Dermis microvascular lymphatic vessel endothelial cell (primary cell): ENCODE measurements around the gene EPN3. TPM values are rescaled to one million over a fixed set of nuclear protein-coding genes. Genes with fewer than 3 reads are reported as not detected.

Source experiments
- DNase-seq, 2 donors: peaks; one replicate each; pipeline versions ENCODE4 v3.0.0 to v3.0.0-alpha.2; 2010; ENCODE audit warnings: low read depth in 2 of 2
- total RNA-seq: library from RNA; depleted of rRNA; stranded (reverse); fragments of >200 nt; gene quantifications from 2 replicates; pipeline ENCODE4 v1.2.1, GENCODE V29; 2014

The EPN3 gene
- total RNA-seq = 0.13 TPM in 1 of 2 replicates, not detected in the other

DNA sequence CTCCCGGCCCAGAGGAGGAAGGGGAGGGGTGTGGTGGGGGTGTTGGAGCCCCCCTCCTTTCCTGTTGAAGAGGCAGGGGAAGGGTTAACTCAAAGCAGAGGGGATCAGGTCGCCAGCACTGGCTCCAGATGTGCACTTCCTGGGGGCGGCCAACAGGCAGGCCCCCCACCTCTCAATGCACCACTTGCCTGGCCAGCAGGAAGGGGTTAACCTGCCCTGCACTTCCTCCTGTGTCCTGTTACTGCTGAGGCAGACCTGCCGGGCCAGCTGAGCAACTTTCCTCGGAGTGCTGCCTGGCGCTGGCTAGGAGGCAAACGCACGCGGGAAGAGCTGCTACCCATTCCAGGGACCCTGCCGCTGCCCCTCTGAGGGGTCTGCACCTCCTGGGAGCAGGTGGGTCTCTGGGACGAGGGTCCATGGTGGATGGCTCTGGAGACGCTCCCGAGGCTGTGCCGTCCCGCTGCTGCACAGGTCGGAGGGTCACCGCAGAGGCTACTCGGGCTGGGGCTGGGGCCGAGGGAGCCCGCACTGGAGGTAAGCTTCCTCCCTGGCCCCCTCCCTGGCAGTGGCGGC, at the start of gene EPN3:
EPN3 (plus strand) TSS at position 284 of the 573 bp plus-strand sequence. CDS start 3,822 bp downstream, outside the sequence.
- DNase-seq = no peak

DNA sequence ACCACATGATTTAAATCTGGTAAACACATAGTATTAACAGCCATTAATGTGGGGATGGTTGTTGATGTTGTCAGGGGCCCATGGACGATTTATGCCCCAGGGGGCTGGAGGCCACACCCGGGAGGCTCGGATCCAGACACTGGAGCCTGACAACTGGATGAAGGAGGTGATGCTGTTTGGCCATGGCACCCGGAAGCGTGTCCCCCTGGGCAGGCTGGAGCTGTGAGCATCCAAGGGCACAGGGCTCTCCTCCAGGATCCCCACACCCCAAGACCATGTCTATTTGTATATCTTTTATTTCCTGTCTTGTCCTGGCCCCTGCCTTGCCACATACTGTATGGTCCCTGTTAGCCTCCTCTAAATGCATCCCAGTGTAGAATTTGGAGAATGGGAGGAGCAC, 49.3 kb upstream of the EPN3 start:
- no peak for DNase-seq

DNA sequence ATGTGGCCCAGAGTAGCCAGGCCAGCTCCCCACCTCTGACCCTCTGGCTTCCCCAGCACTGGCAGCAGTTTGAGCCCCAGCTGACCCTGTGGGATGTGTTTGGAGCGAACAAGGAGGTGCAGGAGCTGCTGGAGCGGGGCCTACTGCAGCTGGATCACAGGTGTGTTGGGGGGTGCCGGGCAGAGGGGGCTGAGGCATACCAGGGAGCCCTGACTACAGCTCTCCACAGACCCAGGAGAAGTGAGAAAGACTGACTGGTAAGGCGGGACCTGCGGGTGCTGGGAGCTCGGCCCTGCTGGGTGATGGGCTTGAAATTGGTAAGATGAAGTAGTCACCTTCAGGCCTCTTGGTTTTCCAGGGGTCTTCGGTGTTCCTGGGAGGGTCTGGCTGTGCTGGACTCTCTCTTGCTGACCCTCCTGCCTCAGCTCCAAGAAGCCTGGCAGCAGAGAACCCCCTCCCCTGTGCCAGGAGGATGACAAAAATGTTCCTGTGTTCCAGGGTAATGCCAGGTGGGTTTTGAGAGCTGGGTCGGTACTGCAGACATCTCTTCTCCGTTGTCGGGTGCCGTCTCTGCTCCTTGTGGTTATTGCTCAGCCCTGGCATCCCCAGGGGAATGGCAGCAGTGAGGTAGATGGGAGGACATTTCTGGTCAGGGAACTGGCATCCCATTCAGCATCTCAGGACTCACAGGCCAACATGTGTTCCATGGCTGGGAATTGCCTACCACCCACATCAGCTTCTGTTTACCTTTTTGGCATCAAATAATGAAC, 48.0 kb upstream of the EPN3 start:
- no peak for DNase-seq

DNA sequence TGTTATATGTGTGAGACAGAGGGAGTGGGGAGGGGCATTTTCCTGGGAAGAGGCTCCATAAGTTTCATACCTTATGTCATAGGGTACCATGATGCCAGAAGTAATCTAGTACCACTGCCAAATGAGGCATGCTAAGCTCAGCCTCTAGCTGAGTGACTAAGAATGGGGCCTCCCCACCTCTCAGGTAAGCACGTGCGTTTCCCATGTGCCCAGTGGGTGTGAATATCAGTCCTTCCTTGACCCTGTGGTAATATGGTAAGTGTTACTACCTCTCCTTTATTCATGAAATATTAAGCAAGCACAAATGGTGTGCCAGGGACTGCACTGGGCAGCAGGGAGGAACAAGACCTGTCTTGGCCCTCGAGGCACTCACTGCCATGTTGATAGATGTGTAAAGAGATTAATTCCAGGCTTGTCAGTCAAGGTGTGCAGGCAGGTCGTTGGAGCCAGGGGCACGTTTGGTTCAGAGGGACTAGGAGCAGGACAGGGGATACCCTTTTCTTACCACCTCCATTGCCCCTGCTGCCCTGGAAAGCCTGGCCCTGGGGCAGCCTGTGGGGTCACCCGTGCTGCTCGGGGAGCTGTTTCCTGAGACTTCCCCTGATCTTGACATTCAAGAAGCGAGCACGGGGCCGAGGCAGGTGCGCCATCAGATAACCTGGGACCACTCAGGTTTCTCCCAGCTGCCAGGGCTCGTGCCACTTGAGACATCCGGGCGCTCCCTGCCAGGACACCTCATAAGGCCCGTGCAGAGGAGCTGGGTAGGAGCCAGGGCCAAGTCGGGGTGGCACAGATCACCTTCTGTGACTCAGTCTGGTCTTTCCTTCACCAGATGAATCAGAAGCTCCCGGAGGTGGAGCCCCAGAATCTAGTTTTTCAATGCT, 45.1 kb upstream of the EPN3 start:
- DNase-seq = no peak

DNA sequence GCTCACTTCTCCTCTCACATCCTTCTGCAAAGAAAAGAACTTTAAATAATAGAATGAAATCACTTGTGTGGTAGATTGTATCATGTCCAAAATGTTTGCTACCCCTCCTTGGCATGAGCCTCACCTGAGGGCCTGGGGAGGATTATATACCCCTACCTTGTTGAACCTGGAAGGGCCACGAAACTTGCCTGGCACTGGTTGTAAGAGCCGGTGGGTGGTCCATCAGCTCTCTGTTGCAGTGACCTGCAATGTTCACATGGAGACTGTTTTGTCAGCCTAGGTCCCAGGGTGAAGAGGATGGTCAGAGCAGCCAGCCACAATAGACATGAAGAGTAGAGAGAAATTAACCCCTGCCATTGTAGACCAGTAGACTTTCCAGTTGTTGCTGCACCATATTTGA, 43.7 kb upstream of the EPN3 start:
- DNase-seq = no peak

DNA sequence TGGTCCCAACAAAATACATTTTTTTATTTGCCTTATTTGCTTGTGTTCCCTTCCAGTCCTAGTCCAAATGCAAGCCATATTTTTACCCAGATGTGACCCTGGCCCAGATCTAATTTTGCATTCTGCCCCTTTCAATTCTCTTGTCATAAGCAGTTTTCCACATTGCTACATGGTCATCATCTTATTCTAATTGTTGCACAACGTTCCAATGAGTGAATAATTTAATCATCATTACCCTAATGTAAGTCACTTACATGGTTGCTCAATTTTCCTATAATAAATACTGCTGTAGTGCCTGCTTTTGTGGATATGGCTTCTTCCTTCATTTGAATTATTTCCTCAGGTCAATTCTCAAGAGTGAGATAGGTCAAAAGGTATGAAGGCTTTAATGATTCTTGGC, 41.0 kb upstream of the EPN3 start:
- no peak for DNase-seq

DNA sequence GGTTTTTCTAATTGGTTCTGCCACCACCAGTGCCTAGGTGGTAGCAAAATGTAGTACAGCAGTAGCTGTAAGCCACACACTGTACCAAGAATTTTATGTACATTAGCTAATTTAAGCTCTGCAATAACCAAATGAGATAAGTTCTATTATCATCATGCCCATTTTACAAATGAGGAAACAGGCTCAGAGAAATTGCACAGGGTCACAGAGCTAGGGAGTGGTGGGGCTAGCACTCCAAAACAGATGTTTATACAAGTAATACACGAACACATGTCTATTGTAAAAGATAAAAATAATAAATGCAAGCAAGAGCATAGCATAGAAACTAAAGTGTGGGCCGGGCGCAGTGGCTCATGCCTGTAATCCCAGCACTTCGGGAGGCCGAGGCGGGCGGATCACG, 40.3 kb upstream of the EPN3 start:
- DNase-seq = no peak

DNA sequence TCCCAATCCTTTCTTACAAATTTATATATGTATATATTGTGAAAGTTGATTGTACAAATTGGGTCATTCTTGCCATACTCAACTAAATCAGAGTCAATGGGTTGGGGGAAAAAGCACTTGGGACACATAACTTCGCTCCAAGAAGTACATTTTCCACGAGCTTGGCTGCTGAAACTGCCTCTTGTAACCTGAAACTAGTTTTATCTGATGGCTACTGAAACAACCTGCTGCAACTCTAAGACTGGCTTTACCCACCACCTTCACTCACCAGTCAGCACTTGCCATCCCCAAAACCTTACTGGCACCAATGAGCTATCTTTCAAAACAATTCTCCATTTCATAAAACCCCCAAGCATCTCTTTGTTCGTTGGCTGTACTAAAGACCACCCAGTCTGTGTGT, 38.8 kb upstream of the EPN3 start:
- DNase-seq = no peak

DNA sequence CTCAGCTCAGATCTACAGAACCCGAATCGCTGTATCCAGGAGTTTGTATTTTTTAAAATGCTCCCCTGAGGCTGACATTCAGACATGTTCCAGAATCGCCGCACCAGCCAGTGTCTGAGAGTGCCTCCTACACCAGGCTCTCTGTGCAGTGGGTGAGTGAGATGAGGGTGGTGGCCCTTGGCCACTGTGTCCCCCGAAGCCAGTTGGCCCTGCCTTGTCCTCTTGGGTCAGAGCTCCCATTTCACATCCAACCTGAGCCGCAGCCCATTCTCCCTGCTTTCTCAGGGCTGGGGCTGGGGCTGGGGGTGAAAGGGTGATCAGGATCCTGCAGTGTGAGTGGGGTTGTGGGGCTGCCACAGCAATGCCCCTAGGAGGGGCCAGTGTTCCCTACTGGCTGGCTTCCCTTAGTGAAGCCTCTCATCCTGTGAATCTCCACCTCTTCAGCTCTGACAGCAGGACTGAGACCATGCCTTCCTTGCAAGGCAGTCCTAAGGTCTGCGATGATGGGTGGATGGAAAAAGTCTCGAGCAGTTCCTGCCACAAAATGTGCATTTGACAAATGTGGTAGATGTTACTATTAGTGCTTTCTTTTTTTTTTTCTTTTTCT, 37.2 kb upstream of the EPN3 start:
- DNase-seq = no peak

DNA sequence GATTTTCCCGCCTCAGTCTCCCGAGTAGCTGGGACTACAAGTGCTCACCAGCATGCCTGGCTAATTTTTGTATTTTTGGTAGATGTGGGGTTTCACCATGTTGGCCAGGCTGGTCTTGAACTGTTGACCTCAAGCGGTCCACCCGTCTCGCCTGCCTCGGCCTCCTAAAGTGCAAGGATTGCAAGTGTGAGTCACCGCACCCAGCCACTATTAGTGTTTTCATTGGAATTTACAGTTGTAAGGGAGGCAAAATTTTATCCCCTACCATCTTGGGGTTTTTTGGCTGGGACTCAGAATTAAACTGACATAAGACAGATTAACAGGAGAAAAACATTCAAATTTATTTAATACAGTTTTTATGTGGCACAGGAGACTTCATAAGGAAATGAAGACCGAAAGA, 36.6 kb upstream of the EPN3 start:
- DNase-seq = no peak

DNA sequence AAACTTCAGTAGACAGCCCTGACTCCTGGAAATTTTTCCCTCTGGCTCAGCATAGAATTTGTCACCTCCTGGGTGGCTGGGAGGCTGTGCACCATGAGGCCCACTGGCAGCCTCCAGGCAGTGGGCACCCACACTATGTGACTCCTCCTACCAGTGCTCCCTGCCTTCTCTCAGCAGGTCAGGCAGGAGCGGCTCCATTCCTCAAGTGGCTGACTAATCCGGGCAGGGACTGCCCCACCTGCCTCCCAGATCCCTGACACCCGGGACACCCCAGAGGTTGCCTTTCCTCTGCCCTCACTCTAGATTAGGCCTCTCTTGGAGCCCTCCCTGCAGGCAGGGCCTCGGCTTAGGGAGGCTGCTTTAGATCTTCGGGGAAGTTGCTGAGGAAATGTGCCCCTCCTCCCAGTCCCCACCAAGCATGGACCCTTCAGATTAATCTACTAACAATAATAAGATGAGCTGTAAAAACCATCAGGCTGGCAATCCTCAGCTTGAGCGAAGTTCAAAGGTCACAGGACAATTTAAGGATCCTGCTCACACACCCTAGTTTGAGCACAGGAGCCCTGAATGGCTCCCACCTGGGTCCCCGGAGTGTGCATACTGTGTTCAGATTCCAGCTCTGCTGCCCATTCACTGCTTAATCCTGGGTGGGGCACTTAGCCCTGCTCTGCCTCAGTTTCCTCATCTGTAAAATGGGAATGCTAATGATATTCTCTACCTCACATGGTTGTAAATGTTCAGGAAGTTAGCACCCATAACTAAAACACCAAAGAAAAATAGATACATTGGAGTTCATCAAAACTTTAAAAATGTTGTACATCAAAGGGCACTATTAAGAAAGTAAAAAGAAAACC, 34.3 kb upstream of the EPN3 start:
- no peak for DNase-seq

DNA sequence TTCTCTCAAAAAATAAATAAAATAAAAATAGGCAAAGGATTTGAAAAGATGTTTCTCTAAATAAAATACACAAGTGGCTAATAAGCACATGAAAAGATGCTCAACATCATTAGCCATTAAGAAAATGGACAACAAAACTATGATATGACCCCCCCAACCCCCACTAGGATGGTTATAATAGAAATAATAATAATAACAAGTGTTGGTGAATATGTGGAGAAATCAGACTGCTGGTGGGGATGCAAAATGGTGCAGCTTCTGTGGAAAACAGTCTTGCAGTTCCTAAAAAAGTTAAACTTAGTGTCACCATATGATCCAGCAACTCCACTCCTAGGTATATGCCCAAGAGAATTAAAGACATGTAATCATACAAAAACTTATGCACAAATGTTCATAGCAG, 33.3 kb upstream of the EPN3 start:
- no peak for DNase-seq

DNA sequence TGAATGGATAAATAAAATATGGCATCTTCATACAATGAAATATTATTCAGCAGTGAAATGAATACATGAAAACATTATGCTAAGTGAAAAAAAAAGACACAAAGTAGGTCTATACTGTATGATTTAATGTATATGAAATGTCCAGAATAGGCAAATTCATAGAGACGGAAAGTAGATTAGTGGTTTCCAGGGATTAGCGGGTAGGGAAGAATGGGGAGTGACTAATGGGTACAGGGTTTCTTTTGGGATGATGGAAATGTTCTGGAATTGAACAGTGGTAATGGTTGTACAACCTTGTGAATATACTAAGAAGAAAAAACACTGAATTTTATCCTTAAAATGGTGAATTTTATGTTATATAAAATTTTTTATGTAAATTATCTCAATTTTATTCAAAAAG, 32.8 kb upstream of the EPN3 start:
- no peak for DNase-seq

DNA sequence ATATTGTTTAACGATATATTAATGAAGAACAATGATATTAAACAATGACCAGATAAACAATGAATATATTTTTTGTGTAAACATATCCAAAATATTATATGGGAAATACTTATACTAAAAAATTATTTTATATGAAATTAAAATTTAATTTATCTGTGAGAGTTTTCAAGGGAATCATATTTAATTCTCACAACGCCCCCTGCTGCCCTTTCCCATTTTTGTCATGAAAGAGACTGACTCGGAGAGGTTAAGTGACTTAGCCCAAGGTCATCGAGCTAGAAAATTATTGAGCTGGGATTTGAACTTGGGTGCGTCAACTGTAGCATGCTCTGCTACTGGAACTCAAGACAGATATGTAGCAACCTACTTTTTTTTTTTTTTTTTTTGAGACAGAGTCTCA, 31.5 kb upstream of the EPN3 start:
- DNase-seq = peak; percentile 16 to 49

DNA sequence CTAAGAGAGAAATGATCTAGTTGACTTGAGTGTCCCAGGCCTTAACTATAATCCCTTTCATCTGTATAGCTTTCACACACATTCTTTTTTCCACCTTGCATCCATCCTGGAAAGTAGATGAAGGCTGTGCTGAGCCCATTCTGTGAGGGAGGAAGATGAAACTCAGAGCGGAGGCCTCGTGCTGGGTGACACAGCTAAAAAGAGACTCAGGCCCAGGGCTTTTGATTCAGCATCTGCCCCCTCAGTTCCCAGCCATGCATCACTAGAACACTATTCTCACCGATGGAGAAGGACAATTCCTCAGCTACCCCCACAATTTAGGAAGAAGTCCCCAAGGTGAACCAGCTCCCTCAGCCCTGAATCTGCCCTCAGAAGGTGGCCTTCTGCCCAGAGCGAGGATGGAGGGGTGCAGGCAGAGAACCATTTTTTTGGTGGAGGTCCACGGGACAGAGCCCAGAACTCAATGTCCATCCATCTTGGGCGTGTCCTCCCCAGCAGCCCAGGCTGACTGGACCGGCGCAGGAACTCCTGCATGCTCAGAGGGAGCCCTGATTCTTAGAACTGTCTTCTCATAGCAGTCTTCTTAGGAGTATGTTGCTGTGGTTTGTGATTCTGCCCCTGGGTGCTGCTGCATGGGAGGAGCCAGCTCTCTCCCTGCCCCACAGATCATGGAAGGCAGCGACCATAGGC, 30.1 kb upstream of the EPN3 start:
- DNase-seq = no peak

DNA sequence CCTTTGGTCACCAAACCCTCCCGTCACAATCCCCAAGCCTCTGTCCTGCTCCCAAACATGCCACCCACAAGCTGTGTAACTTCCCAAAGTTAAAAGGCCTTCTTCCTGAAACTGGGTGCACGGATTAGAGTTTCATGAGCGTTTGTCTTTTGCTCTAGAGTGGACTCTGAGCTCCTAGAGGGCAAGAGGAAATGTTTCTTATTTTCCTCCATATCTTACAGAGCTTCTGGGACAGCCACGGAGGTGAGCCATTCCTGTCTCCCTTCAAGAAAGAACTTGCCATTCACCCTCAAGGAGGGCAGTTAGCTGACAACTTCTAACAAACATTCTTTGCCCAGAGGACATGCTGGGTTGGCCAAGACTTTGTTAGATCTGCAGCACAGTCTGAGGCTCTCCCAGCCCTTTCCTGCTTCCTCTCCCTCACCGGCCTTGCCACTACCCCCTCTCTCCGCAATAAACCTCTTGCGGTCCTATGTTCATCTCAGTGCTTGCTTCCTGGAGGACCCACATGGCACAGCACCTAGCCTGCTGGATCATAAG, 26.9 kb upstream of the EPN3 start:
- DNase-seq = no peak

DNA sequence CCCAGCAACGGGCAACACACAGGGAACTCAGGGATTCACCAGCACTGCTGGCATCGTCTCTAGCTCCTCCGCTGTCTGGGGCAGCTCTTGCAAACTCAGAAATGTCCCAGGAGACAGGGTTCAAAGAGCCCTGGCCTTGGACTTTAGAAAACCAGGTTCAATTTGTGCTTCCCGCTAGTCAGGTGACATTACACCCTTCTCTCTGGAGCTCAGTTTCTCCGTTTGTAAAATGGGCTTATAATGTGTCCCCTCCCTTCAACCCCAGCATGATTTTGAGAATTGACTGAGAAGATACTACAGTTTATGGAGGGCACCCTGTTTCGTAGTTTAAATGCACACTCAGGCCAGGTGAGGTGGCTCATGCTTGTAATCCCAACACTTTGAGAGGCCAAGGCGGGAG, 26.2 kb upstream of the EPN3 start:
- DNase-seq = no peak

DNA sequence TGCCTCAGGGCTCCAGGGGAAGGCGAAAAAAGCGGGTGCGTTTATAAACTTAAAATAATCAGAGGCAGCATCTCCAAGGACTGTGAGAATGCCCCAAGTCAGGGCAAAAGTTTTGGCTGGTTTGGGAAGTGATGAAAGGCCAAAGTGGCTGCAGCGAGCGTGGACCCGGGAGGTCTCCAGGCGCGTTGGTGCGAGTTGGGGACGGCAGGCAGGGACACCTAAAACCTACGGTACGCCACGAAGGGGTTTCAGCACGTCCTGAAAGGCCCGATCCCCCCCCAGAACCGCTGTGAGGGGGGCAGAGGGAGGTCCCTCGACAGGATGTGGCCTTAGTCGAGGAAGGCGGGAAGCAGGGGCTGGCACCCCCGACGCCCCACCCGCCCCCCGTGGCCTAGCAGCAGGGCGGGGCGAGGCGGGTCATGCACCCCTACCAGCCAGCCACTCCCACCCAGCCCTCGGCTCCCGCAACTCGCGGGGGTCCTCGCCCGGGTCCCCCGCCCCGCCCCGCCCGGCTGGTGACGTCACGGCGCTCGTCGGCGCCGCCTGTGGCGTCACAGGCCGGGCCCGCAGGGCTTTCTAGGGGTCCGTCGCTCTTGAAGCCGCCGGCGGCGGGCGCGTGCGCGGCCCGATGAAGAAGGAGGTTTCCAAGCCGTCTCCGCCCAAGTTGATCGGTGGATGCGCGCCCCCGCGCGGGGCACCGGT, 24.5 kb upstream of the EPN3 start, which contains the start of gene MYCBPAP:
MYCBPAP (plus strand) TSS at position 569 of the 702 bp plus-strand sequence. CDS start 236 bp downstream, outside the sequence.
- DNase-seq = peak; percentile 30 to 88
